ENCODE results near the gene MT4.
"Not testable (repeated sequence)": the region's sequence is repeated elsewhere in the genome, so short reads cannot be mapped to it uniquely, and the experiment has no call there.

The MT4 gene

DNA sequence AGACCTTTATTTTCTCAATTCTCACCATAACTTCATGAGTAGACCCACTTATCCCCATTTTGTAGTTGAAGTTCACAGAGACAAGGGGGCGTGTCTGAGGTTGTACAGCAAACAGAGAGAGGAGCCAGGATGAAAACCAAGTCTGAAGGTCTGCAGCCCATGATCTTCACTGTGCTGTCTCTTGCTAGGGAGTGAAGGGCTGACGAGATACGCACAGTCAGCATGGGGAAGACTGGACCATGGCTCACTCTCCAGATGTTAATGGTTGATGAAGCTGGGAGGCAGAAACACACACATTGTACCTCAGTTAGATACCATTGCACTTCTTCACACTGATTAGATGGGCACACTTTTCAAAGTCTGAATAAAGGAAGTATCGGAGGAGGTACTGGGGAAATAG lies 5.8 kb upstream of the MT4 start:
- DNase-seq (ENCODE audit: low spot score) = no peak

DNA sequence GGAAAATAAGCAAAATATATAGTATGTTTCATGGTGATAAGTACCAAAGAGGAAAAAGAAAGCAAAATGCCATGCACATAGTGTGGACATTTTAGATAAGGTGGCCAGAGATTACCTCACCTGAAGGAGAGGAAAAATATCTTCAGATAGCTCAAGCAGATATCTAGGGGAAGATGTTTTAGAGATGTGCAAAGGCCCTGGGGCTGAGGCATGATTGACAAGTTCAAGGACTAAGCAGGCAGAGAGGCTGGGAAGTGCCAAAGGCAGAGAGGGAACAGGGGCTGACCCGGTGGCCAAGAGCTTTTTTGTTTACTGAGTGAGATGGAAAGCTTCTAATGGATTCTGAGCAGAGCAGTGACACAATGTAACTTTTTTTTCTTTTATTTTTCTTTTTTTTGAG lies 4.4 kb upstream of the MT4 start:
- DNase-seq (ENCODE audit: low spot score) = no peak

GRCh38 chr16:56561126-56561525 lies 3.7 kb upstream of the MT4 start:
- no peak for DNase-seq (ENCODE audit: low spot score)

DNA sequence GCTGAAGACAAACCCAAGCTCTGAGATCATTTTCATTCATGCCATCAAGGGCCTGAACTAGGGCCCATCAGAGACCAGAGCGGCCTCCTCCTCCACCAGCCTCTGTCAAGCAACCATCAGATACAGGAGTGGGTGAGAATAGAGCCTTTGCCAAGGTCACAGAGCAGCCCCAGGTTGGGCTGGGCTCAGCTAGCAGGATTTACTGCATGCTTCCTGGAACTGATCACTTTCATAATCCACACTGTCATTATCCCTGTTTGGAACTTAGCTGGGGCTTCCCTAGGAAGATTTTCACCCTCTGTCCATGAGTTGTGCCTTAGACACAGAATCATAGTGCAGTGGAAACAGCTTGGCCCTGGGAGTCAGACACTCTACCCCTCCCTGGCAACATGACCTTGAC lies 5.1 kb downstream of the MT4 start:
- no peak for DNase-seq (ENCODE audit: low spot score)

- DNase-seq (ENCODE audit: low spot score) = no peak
Observed at GRCh38 chr16:56571525-56571924, 6.7 kb downstream of the MT4 start.

GRCh38 chr16:56574625-56575024 lies 9.8 kb downstream of the MT4 start:
- DNase-seq (ENCODE audit: low spot score) = no peak

GRCh38 chr16:56576585-56577299 lies 11.9 kb downstream of the MT4 start:
- DNase-seq (ENCODE audit: low spot score) = peak; percentile 83

GRCh38 chr16:56577300-56577625 lies 12.4 kb downstream of the MT4 start:
- no peak for DNase-seq (ENCODE audit: low spot score)

DNA sequence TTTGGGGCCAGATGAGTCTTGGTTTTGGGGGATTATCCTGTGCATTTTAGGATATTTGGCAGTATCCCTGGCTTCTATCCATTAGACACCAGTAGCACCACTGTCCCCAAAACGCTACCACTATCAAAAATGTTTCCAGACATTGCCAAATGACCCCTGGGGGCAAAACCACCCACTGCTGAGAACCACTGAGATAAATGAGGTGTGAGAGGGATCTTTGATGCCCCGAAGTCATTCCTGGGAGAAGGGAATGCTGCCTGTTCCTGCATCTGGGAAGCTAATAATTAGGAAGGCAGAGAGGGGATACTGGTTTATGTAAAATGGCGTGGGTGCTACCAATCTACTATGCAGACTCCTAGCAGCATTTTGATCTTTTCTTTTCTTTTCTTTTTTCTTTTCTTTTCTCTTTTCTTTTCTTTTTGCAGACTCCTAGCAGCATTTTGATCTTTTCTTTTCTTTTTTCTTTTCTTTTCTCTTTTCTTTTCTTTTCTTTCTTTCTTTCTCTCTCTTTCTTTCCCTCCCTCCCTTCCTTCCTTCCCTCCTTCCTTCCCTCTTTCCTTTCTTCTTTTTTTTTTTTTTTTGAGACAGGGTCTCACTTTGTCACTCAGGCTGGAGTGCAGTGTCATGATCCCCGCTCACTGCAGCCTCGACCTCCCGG lies 15.6 kb downstream of the MT4 start:
- no peak for DNase-seq (ENCODE audit: low spot score)

DNA sequence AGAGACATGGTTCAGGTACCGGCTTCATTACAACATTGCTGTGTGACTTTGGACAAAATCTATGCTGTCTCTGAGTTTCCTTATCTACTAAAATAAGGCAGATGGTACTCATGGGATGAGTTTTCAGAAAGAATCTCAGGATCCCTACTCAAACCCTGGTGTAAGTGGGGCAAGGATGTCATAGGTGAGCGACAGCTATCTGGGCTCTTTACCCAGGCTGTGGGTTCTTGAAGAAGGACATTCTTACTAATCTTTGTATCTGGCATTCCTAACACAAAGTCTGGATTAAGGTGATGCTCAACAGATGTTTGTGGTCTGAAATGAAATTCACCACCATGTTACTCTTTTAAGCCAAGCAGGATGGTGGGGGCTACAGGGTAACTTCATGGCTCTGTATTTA lies 18.0 kb downstream of the MT4 start:
- DNase-seq (ENCODE audit: low spot score) = not testable (repeated sequence)

DNA sequence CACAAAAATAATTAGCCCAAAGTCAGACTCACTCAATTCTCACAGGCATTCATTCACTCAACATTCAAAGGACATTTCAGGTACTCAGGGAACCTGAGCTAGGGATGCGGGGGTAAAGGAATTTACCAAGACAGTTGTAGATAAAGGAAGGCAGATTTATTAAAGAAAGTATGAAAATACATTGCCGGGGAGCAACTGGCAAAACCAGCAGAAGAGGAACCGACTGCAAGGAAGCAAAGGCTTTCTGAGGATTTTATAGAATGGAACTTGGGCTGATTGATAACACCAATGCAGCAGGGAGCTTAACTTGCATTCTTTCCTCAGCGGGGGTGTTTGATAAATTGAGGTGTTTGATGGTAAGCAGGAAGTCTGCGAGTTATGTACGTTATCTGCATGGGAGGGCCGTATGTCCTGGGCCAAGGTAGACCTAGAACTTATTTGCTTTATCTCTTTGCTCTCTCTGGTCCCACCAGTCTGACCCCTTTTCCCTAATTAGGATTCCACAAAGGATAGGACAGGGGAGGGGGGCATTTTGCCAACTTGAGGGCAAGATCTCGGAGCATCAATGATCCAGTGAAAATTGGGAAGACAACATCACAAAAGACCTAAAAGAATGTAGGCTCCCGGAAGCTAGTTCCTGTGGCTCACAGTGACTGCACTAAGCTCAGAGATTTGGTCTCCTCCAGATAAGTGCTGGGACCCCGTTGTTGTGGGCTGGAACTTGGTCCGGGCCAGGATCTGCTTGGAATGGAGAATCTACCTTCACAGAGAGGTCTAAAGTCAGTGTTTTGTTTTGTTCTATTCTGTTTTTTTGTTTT lies 18.7 kb downstream of the MT4 start:
- no peak for DNase-seq (ENCODE audit: low spot score)

DNA sequence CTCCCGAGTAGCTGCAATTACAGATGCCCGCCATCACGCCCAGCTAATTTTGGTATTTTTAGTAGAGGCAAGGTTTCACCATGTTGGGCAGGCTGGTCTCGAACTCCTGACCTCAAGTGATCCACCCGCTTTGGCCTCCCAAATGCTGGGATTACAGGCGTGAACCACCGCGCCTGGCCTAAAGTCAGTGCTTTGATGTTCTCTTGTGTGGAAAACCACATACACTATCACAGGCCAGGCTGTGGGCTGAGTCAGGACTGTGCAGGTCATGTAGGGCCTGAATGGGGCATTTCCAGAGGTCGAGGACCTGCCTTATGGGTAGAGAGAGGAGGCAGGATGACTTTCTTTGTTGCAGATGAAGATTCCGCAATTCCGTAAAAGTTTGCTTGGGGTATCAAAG lies 19.4 kb downstream of the MT4 start:
- DNase-seq (ENCODE audit: low spot score) = no peak

DNA sequence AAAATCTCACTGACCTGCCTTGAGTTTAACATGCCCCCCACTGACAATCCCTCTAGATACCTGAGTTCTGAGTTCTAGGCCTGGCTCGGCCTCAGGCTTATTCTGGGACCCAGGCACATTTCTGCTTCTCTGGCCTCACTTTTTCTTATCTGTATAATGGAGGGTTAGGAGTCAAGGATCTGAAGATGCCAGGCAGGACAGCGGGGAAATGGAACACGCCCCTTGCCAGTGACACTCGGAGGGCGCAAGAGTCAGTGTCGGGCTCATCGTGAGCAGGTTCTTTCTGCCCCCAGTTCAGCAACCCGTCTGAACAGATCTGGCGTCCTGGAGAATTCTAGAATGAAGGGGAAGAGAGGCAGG lies 23.9 kb downstream of the MT4 start:
- DNase-seq (ENCODE audit: low spot score) = no peak

GRCh38 chr16:56589141-56590039 lies 24.5 kb downstream of the MT4 start, which contains the start of gene MT3:
Gene MT3, plus strand, starts transcription at chr16:56589528. Its CDS starts 63 bp downstream, at chr16:56589591.
- DNase-seq (ENCODE audit: low spot score) = no peak

- DNase-seq (ENCODE audit: low spot score) = no peak
Observed at GRCh38 chr16:56591377-56592060, 26.6 kb downstream of the MT4 start.

GRCh38 chr16:56593573-56594291 lies 28.9 kb downstream of the MT4 start:
- DNase-seq (ENCODE audit: low spot score) = no peak

- DNase-seq (ENCODE audit: low spot score) = no peak
Observed at GRCh38 chr16:56594292-56594619, 29.4 kb downstream of the MT4 start.

DNA sequence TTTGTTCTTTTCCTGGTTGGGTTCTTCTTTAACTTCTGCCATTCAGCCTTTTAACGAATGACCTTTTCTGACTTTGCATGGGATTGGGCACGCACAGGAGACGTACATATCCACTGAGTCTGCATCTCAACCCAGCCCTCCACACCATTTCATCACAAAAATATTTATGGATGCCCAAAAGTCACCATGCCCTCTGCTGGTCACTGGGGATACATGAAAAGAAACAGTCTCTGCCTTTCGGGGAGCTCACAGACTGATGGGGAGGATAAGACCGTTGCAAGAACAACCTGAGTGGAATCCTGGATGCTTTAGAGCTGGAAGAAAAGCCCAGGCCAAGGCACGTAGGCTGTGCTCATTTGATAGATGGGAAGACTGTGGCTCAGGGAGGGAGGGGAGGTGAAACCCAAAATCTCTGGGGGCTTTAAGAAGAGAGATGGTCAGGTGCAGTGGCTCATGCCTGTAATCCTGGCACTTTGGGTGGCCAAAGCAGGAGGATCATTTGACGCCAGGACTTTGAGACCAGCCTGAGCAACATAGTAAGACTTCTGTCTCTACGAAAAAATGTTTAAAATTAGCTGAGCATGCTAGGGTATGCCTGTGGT lies 35.6 kb downstream of the MT4 start:
- DNase-seq (ENCODE audit: low spot score) = no peak

GRCh38 chr16:56601325-56601724 lies 36.5 kb downstream of the MT4 start:
- DNase-seq (ENCODE audit: low spot score) = no peak

- no peak for DNase-seq (ENCODE audit: low spot score)
Observed at GRCh38 chr16:56603589-56603988, 38.7 kb downstream of the MT4 start.

GRCh38 chr16:56604966-56605365 lies 40.1 kb downstream of the MT4 start:
- no peak for DNase-seq (ENCODE audit: low spot score)

Data from ecto neural progenitor cell (in vitro differentiated cells).